ENCODE results near the gene ST6GAL1. TPM values are rescaled to one million over a fixed set of nuclear protein-coding genes. Genes with fewer than 3 reads are reported as not detected.
"Not testable (repeated sequence)": the region's sequence is repeated elsewhere in the genome, so short reads cannot be mapped to it uniquely, and the experiment has no call there.

The ST6GAL1 gene
- polyA plus RNA-seq, 1 donor, result 126 TPM

GRCh38 chr3:186955898-186956696, 25.8 kb downstream of the ST6GAL1 start:
- WGBS (ENCODE audit: insufficient coverage, low lambda C conversion rate), result 80% methylated on average over 2 of the region's 9 CpGs
- no peak for DNase-seq
- H3K27ac ChIP-seq (ENCODE audit: low read length), result no peak overlapping the region

GRCh38 chr3:186959029-186959624, 28.8 kb downstream of the ST6GAL1 start:
- no peak overlapping the region for H3K27ac ChIP-seq (ENCODE audit: low read length)
- H3K27me3 ChIP-seq (ENCODE audit: control insufficient read depth, insufficient read depth, low read length), result no peaks in the 10 kb centered on the region
- H3K4me3 ChIP-seq (ENCODE audit: low read length), result no peak overlapping the region
- DNase-seq, result no peak
- H3K4me1 ChIP-seq (ENCODE audit: control insufficient read depth, insufficient read depth, low read length), result no peaks in the 10 kb centered on the region
- 100% methylated on average over 1 of the region's 3 CpGs for WGBS (ENCODE audit: insufficient coverage, low lambda C conversion rate)
- peaks cover 1% of the 10 kb centered on the region for H3K36me3 ChIP-seq (ENCODE audit: control insufficient read depth, insufficient read depth, low read length)
- no peaks in the 10 kb centered on the region for H3K9me3 ChIP-seq (ENCODE audit: control insufficient read depth, low read depth, low read length)

More at GRCh38 chr3:186955898-186956696, 25.8 kb downstream of the ST6GAL1 start:
- Histone ChIP-seq H3K27me3 (ENCODE audit: control insufficient read depth, insufficient read depth, low read length) (no peaks in the 10 kb centered on the region), H3K36me3 (ENCODE audit: control insufficient read depth, insufficient read depth, low read length) (no peaks in the 10 kb centered on the region), H3K9me3 (ENCODE audit: control insufficient read depth, low read depth, low read length) (no peaks in the 10 kb centered on the region), H3K4me1 (ENCODE audit: control insufficient read depth, insufficient read depth, low read length) (no peaks in the 10 kb centered on the region), H3K4me3 (ENCODE audit: low read length) (no peak overlapping the region)

GRCh38 chr3:186960347-186960746, 30.0 kb downstream of the ST6GAL1 start:
- DNase-seq, result no peak
- H3K9me3 ChIP-seq (ENCODE audit: control insufficient read depth, low read depth, low read length), result no peaks in the 10 kb centered on the region
- H3K4me3 ChIP-seq (ENCODE audit: low read length), result no peak overlapping the region
- no peak overlapping the region for H3K27ac ChIP-seq (ENCODE audit: low read length)
- peaks cover 2% of the 10 kb centered on the region for H3K36me3 ChIP-seq (ENCODE audit: control insufficient read depth, insufficient read depth, low read length)
- 100% methylated on average over 2 of the region's 4 CpGs for WGBS (ENCODE audit: insufficient coverage, low lambda C conversion rate)
- H3K4me1 ChIP-seq (ENCODE audit: control insufficient read depth, insufficient read depth, low read length), result no peaks in the 10 kb centered on the region
- no peaks in the 10 kb centered on the region for H3K27me3 ChIP-seq (ENCODE audit: control insufficient read depth, insufficient read depth, low read length)

GRCh38 chr3:186962445-186962844, 32.1 kb downstream of the ST6GAL1 start:
- Histone ChIP-seq H3K27me3 (ENCODE audit: control insufficient read depth, insufficient read depth, low read length) (no peaks in the 10 kb centered on the region), H3K4me1 (ENCODE audit: control insufficient read depth, insufficient read depth, low read length) (no peaks in the 10 kb centered on the region), H3K27ac (ENCODE audit: low read length) (no peak overlapping the region), H3K36me3 (ENCODE audit: control insufficient read depth, insufficient read depth, low read length) (peaks cover 2% of the 10 kb centered on the region), H3K9me3 (ENCODE audit: control insufficient read depth, low read depth, low read length) (no peaks in the 10 kb centered on the region), H3K4me3 (ENCODE audit: low read length) (no peak overlapping the region)
- no peak for DNase-seq
- no CpG with 5 or more reads among the region's 1 CpG for WGBS (ENCODE audit: insufficient coverage, low lambda C conversion rate)

GRCh38 chr3:186963636-186964035, 33.3 kb downstream of the ST6GAL1 start:
- H3K27me3 ChIP-seq (ENCODE audit: control insufficient read depth, insufficient read depth, low read length), result no peaks in the 10 kb centered on the region
- no peak for DNase-seq
- no peak overlapping the region for H3K4me3 ChIP-seq (ENCODE audit: low read length)
- no peaks in the 10 kb centered on the region for H3K4me1 ChIP-seq (ENCODE audit: control insufficient read depth, insufficient read depth, low read length)
- peaks cover 2% of the 10 kb centered on the region for H3K36me3 ChIP-seq (ENCODE audit: control insufficient read depth, insufficient read depth, low read length)
- WGBS (ENCODE audit: insufficient coverage, low lambda C conversion rate), result no CpG with 5 or more reads among the region's 5 CpGs
- no peaks in the 10 kb centered on the region for H3K9me3 ChIP-seq (ENCODE audit: control insufficient read depth, low read depth, low read length)
- H3K27ac ChIP-seq (ENCODE audit: low read length), result no peak overlapping the region

- no CpG with 5 or more reads among the region's 6 CpGs for WGBS (ENCODE audit: insufficient coverage, low lambda C conversion rate)
- H3K27ac ChIP-seq (ENCODE audit: low read length), result no peak overlapping the region
- H3K27me3 ChIP-seq (ENCODE audit: control insufficient read depth, insufficient read depth, low read length), result no peaks in the 10 kb centered on the region
- no peaks in the 10 kb centered on the region for H3K9me3 ChIP-seq (ENCODE audit: control insufficient read depth, low read depth, low read length)
- no peak for DNase-seq
- peaks cover 2% of the 10 kb centered on the region for H3K36me3 ChIP-seq (ENCODE audit: control insufficient read depth, insufficient read depth, low read length)
- H3K4me1 ChIP-seq (ENCODE audit: control insufficient read depth, insufficient read depth, low read length), result no peaks in the 10 kb centered on the region
- no peak overlapping the region for H3K4me3 ChIP-seq (ENCODE audit: low read length)
Measured at GRCh38 chr3:186964071-186964470, 33.7 kb downstream of the ST6GAL1 start.

- WGBS (ENCODE audit: insufficient coverage, low lambda C conversion rate), result 67% methylated on average over 4 of the region's 9 CpGs
- Histone ChIP-seq H3K27ac (ENCODE audit: low read length) (no peak overlapping the region), H3K9me3 (ENCODE audit: control insufficient read depth, low read depth, low read length) (no peaks in the 10 kb centered on the region), H3K4me3 (ENCODE audit: low read length) (no peak overlapping the region), H3K36me3 (ENCODE audit: control insufficient read depth, insufficient read depth, low read length) (peaks cover 2% of the 10 kb centered on the region), H3K4me1 (ENCODE audit: control insufficient read depth, insufficient read depth, low read length) (no peaks in the 10 kb centered on the region), H3K27me3 (ENCODE audit: control insufficient read depth, insufficient read depth, low read length) (no peaks in the 10 kb centered on the region)
- DNase-seq, result no peak
Measured at GRCh38 chr3:186964616-186965015, 34.3 kb downstream of the ST6GAL1 start.

GRCh38 chr3:186965141-186965879, 35.0 kb downstream of the ST6GAL1 start:
- Histone ChIP-seq H3K27me3 (ENCODE audit: control insufficient read depth, insufficient read depth, low read length) (no peaks in the 10 kb centered on the region), H3K9me3 (ENCODE audit: control insufficient read depth, low read depth, low read length) (no peaks in the 10 kb centered on the region), H3K36me3 (ENCODE audit: control insufficient read depth, insufficient read depth, low read length) (peaks cover 2% of the 10 kb centered on the region), H3K27ac (ENCODE audit: low read length) (no peak overlapping the region), H3K4me1 (ENCODE audit: control insufficient read depth, insufficient read depth, low read length) (no peaks in the 10 kb centered on the region), H3K4me3 (ENCODE audit: low read length) (no peak overlapping the region)
- no CpG with 5 or more reads among the region's 10 CpGs for WGBS (ENCODE audit: insufficient coverage, low lambda C conversion rate)
- DNase-seq, result no peak

GRCh38 chr3:186966406-186966805, 36.1 kb downstream of the ST6GAL1 start:
- Histone ChIP-seq H3K9me3 (ENCODE audit: control insufficient read depth, low read depth, low read length) (no peaks in the 10 kb centered on the region), H3K36me3 (ENCODE audit: control insufficient read depth, insufficient read depth, low read length) (peaks cover 2% of the 10 kb centered on the region), H3K27ac (ENCODE audit: low read length) (no peak overlapping the region), H3K4me1 (ENCODE audit: control insufficient read depth, insufficient read depth, low read length) (no peaks in the 10 kb centered on the region), H3K4me3 (ENCODE audit: low read length) (no peak overlapping the region), H3K27me3 (ENCODE audit: control insufficient read depth, insufficient read depth, low read length) (no peaks in the 10 kb centered on the region)
- no peak for DNase-seq
- no CpG with 5 or more reads among the region's 6 CpGs for WGBS (ENCODE audit: insufficient coverage, low lambda C conversion rate)

- not testable (repeated sequence) for H3K27me3 ChIP-seq (ENCODE audit: control insufficient read depth, insufficient read depth, low read length); H3K4me1 ChIP-seq (ENCODE audit: control insufficient read depth, insufficient read depth, low read length); H3K36me3 ChIP-seq (ENCODE audit: control insufficient read depth, insufficient read depth, low read length); H3K9me3 ChIP-seq (ENCODE audit: control insufficient read depth, low read depth, low read length); H3K27ac ChIP-seq (ENCODE audit: low read length); DNase-seq; H3K4me3 ChIP-seq (ENCODE audit: low read length)
- no CpG with 5 or more reads among the region's 11 CpGs for WGBS (ENCODE audit: insufficient coverage, low lambda C conversion rate)
Measured at GRCh38 chr3:186967236-186967635, 36.9 kb downstream of the ST6GAL1 start.
